Measurements from ENCODE around the gene ZNF831.

ZNF831 gene

DNA sequence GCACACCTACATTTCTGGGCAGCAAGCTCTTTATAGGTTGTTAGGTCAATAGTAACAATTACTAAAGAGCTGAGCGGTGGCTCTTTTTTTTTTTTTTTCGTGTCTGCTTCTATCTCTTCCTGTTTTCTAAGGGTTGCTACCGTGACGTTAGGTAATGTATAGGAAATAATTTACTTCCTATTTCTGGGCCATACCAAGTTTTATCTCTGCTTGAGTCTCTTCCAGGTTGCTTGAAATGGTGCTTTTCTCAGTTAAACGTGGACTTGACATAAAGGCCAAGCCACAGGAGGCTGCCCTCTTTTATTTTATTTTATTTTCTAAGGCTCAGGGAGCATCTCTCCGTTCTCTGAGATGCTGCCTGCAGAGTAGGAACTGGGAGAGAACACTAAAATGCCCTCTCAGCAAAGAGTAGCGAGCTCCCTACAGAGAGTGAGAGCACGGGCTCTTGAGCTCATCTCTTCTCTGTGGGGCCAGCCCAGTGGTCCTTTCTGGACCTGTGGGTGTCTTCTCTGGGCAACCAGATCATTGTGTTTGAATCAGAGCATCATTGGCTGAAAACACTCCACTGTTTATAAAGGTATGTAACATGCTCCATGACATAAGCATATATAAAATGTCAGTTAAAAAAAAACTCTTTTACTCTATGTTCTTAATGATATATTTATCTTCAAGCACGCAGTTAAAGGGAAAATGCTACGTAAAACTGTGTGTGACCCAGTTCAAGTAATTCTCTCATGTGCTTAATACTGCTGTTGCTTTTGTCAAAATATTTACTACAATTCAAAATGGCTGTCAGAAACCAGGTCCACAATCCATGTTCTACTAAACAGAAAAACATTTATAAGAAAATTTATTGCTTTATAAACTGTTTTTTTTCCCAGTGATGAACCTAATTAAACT lies at the start of gene ZNF831:
TSS of gene ZNF831 (plus strand) at position 191 of the 900 bp plus-strand sequence. CDS start 27,199 bp downstream, outside the sequence.
- peaks cover 4% of the 10 kb centered on the region for H3K4me1 ChIP-seq (ENCODE audit: control insufficient read depth, insufficient read depth, low read length)
- no peak within 1 kb of the TSS for H3K27ac ChIP-seq (ENCODE audit: low read length)
- no peaks in the 10 kb centered on the region for H3K36me3 ChIP-seq (ENCODE audit: control insufficient read depth in 2 of 2, insufficient read depth in 2 of 2, low read length in 2 of 2)
- H3K9me3 ChIP-seq (ENCODE audit: control insufficient read depth in 2 of 2, low read length in 2 of 2), result no peaks in the 10 kb centered on the region
- H3K9ac ChIP-seq (ENCODE audit: low read length in 2 of 2), result no peak within 1 kb of the TSS
- H3K27me3 ChIP-seq (ENCODE audit: control insufficient read depth in 1 of 2, insufficient read depth in 2 of 2, low read length in 2 of 2), result peaks cover 4 to 5% of the 10 kb centered on the region in 2 donors
- no peak within 1 kb of the TSS for H3K4me3 ChIP-seq (ENCODE audit: low read length in 2 of 2)

DNA sequence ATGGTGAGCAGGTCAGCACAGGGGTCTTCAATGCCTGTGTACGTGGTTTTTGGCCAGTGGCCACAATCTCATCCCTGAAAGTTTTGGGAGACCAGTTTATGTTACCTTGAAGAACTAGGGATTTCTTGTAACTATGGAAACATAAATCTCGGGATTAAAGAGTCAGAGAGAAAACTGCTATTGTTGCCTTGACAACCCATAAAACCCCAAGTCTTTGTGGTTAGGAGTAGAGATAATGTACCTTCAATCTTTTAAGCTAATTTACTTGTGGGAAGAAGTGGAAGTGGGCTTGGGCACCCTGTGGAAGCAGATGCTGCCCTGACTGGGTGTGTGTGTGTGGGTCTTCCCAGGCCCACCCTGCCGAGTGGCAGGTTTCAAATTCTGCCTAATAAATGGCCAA lies 46.1 kb upstream of the ZNF831 start:
- H3K4me1 ChIP-seq (ENCODE audit: control insufficient read depth, insufficient read depth, low read length), result no peaks in the 10 kb centered on the region
- peaks cover 0 to 6% of the 10 kb centered on the region in 2 donors for H3K27me3 ChIP-seq (ENCODE audit: control insufficient read depth in 1 of 2, insufficient read depth in 2 of 2, low read length in 2 of 2)

DNA sequence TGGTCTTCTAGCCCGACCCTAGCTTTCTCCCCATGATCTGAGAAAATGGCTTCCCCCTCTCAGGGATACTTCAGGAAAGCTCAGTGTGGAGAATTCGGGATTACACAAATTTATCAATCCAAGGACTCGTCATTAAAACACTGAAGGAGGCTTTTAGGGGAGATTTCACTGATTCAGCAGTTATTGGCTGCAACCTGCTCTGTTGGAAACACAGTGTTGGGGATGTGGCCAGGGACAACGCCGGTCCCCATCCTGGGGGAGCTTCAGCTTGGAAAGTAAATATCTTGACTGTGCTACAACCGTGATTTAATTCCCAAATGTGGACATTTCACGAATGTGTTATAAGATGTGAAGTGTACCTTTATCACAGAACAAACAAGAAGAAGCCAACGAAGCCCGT lies 44.8 kb upstream of the ZNF831 start:
- Histone ChIP-seq H3K9ac (ENCODE audit: low read length in 2 of 2) (no peak overlapping the region), H3K27me3 (ENCODE audit: control insufficient read depth in 1 of 2, insufficient read depth in 2 of 2, low read length in 2 of 2) (peaks cover 0 to 6% of the 10 kb centered on the region in 2 donors), H3K9me3 (ENCODE audit: control insufficient read depth in 2 of 2, low read length in 2 of 2) (peaks cover 0 to 8% of the 10 kb centered on the region in 2 donors), H3K4me1 (ENCODE audit: control insufficient read depth, insufficient read depth, low read length) (no peaks in the 10 kb centered on the region), H3K36me3 (ENCODE audit: control insufficient read depth in 2 of 2, insufficient read depth in 2 of 2, low read length in 2 of 2) (no peaks in the 10 kb centered on the region), H3K4me3 (ENCODE audit: low read length in 2 of 2) (no peak overlapping the region), H3K27ac (ENCODE audit: low read length) (no peak overlapping the region)

More for the DNA sequence above, 46.1 kb upstream of the ZNF831 start:
- Histone ChIP-seq H3K9me3 (ENCODE audit: control insufficient read depth in 2 of 2, low read length in 2 of 2) (peaks cover 0 to 9% of the 10 kb centered on the region in 2 donors), H3K36me3 (ENCODE audit: control insufficient read depth in 2 of 2, insufficient read depth in 2 of 2, low read length in 2 of 2) (no peaks in the 10 kb centered on the region), H3K4me3 (ENCODE audit: low read length in 2 of 2) (no peak overlapping the region), H3K9ac (ENCODE audit: low read length in 2 of 2) (no peak overlapping the region), H3K27ac (ENCODE audit: low read length) (no peak overlapping the region)

DNA sequence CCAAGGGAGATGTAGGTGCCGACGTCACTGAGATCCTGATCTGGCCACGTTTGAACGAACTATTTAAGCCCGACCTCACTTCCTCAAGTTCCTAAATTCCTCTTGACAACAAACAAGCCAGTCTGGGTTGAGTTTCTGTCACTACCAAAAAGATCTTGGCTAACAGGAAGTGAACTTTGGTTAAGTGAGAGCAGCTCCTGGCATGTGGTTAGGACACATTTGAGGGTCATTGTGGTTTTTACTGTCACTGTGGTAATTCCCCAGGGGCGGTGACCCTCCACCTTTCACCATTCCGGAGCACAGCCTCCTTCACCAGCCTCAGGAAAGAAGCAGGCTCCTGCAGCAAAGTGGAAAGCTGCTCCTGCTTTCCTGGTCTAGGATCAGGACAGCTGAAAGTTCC lies 43.1 kb upstream of the ZNF831 start:
- Histone ChIP-seq H3K9me3 (ENCODE audit: control insufficient read depth in 2 of 2, low read length in 2 of 2) (peaks cover 0 to 8% of the 10 kb centered on the region in 2 donors), H3K4me1 (ENCODE audit: control insufficient read depth, insufficient read depth, low read length) (no peaks in the 10 kb centered on the region), H3K27ac (ENCODE audit: low read length) (no peak overlapping the region), H3K36me3 (ENCODE audit: control insufficient read depth in 2 of 2, insufficient read depth in 2 of 2, low read length in 2 of 2) (no peaks in the 10 kb centered on the region), H3K4me3 (ENCODE audit: low read length in 2 of 2) (no peak overlapping the region), H3K27me3 (ENCODE audit: control insufficient read depth in 1 of 2, insufficient read depth in 2 of 2, low read length in 2 of 2) (peaks cover 0 to 6% of the 10 kb centered on the region in 2 donors), H3K9ac (ENCODE audit: low read length in 2 of 2) (no peak overlapping the region)

DNA sequence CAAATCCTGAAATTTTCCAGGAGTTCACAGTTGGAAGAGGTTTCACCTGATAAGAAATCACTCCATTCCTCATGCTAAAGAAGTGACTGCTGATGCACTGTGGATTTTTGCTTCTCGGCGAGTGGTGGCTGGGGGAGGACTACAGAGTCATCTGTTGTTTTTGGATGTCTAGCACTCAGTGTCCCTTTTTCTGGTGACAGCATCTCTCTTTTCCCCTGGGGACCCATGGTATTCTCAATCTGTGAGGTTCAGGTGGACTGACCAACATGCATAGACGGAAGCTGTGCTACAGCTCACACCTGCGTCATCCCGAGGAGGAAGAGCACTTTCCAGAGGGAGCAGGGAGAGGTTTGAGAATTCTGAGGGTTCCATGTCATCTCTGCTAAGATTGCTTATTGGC lies 42.7 kb upstream of the ZNF831 start:
- H3K4me3 ChIP-seq (ENCODE audit: low read length in 2 of 2), result no peak overlapping the region
- no peaks in the 10 kb centered on the region for H3K4me1 ChIP-seq (ENCODE audit: control insufficient read depth, insufficient read depth, low read length)
- H3K27ac ChIP-seq (ENCODE audit: low read length), result no peak overlapping the region
- H3K36me3 ChIP-seq (ENCODE audit: control insufficient read depth in 2 of 2, insufficient read depth in 2 of 2, low read length in 2 of 2), result no peaks in the 10 kb centered on the region
- H3K9me3 ChIP-seq (ENCODE audit: control insufficient read depth in 2 of 2, low read length in 2 of 2), result peaks cover 0 to 8% of the 10 kb centered on the region in 2 donors
- H3K27me3 ChIP-seq (ENCODE audit: control insufficient read depth in 1 of 2, insufficient read depth in 2 of 2, low read length in 2 of 2), result peaks cover 0 to 6% of the 10 kb centered on the region in 2 donors
- H3K9ac ChIP-seq (ENCODE audit: low read length in 2 of 2), result no peak overlapping the region

DNA sequence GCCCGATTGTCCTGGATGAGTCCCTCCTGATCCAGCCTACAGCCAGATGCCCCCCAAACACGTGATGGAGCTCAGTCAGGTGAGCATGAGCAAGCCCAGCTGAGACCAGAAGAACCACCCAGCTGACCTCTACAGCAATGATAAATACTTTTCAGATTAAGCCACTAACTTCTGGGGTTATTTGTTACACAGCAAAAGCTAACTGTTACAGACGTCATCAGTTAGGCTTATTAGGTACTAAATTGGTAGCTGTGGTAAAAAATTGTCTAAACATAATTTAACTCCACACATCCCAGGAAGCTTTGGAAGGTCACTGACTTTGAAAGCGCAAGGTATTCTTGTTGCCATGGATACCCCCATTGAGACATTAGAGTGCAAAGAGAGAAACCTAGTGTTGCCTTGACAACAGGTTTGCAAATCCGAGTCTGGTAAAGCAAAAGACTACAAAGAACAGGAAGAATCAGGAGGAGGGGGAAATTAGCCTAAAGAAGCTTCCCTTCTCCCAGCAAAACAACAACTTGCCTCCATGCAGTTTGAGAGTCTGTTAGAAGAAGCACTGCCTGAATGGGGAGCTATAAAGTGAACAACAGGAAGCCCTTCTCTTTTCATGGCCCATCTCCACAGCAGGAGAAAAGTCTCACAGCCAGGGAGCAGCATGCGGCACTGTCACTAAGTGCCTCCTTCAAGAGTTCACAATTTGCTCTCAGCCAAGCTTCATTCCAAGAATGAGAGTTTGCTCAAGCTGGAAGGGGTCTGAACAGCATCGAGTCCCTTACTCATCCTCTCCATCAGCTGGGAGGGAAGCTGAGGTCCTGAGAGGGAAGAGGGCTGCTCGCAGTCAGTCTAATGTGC lies 41.7 kb upstream of the ZNF831 start:
- Histone ChIP-seq H3K4me3 (ENCODE audit: low read length in 2 of 2) (no peak overlapping the region), H3K27ac (ENCODE audit: low read length) (no peak overlapping the region), H3K27me3 (ENCODE audit: control insufficient read depth in 1 of 2, insufficient read depth in 2 of 2, low read length in 2 of 2) (peaks cover 0 to 6% of the 10 kb centered on the region in 2 donors), H3K36me3 (ENCODE audit: control insufficient read depth in 2 of 2, insufficient read depth in 2 of 2, low read length in 2 of 2) (no peaks in the 10 kb centered on the region), H3K9ac (ENCODE audit: low read length in 2 of 2) (no peak overlapping the region), H3K9me3 (ENCODE audit: control insufficient read depth in 2 of 2, low read length in 2 of 2) (peaks cover 0 to 8% of the 10 kb centered on the region in 2 donors), H3K4me1 (ENCODE audit: control insufficient read depth, insufficient read depth, low read length) (no peaks in the 10 kb centered on the region)

DNA sequence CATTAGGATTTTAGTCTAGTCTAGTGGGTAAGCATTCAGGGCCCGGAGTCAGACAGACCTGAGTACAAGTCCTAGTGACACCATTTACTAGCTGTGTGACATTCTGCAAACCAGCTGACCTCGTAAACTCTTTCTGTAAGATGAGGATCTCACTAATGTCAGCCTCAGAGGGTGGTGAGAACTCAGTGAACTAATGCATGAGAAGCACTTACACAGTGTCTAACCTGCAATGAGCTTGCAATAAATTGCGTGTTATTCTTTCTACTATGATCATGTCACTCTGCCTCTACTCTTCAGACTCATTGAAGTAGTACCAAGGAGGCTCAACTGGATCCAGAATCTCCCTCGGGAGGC lies 41.1 kb upstream of the ZNF831 start:
- no peaks in the 10 kb centered on the region for H3K4me1 ChIP-seq (ENCODE audit: control insufficient read depth, insufficient read depth, low read length)
- no peak overlapping the region for H3K27ac ChIP-seq (ENCODE audit: low read length)
- H3K9me3 ChIP-seq (ENCODE audit: control insufficient read depth in 2 of 2, low read length in 2 of 2), result peaks cover 0 to 8% of the 10 kb centered on the region in 2 donors
- no peaks in the 10 kb centered on the region for H3K36me3 ChIP-seq (ENCODE audit: control insufficient read depth in 2 of 2, insufficient read depth in 2 of 2, low read length in 2 of 2)
- H3K27me3 ChIP-seq (ENCODE audit: control insufficient read depth in 1 of 2, insufficient read depth in 2 of 2, low read length in 2 of 2), result peaks cover 0 to 6% of the 10 kb centered on the region in 2 donors
- no peak overlapping the region for H3K4me3 ChIP-seq (ENCODE audit: low read length in 2 of 2)
- H3K9ac ChIP-seq (ENCODE audit: low read length in 2 of 2), result no peak overlapping the region

DNA sequence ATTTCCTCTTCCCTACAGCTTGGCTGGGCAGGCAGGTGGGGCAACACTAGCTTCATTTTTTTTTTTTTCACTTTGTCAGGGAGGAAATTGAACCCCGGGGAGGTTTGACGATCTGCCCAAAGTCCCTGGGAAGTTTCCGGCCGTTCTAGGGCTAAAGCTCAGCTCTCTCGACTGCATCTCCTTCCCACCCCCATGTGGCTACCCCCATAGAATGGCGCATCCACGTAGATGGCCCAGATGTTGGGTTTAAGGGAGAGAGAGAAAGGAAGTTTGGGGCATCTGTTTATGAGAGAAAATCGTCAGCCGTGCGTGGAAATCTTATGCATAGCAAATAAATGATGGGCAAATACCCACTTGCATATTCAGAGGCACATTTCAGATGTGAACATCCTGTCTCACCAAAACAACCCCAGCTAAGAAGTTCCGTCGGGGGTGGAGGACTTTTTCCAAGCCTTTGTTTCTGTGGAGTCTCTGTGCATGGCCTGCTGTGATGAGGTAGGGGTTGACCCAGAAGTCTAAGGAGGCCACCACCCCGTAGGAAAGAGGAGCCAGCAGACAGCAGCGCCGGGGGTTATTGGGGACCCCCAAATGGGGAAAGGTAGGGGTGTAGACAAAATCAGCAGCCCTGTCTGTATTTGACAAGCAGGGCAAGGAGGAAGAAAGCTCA lies 40.5 kb upstream of the ZNF831 start:
- Histone ChIP-seq H3K9me3 (ENCODE audit: control insufficient read depth in 2 of 2, low read length in 2 of 2) (peaks cover 0 to 8% of the 10 kb centered on the region in 2 donors), H3K4me1 (ENCODE audit: control insufficient read depth, insufficient read depth, low read length) (no peaks in the 10 kb centered on the region), H3K36me3 (ENCODE audit: control insufficient read depth in 2 of 2, insufficient read depth in 2 of 2, low read length in 2 of 2) (no peaks in the 10 kb centered on the region), H3K4me3 (ENCODE audit: low read length in 2 of 2) (no peak overlapping the region), H3K27me3 (ENCODE audit: control insufficient read depth in 1 of 2, insufficient read depth in 2 of 2, low read length in 2 of 2) (peaks cover 0 to 6% of the 10 kb centered on the region in 2 donors), H3K9ac (ENCODE audit: low read length in 2 of 2) (no peak overlapping the region), H3K27ac (ENCODE audit: low read length) (no peak overlapping the region)

DNA sequence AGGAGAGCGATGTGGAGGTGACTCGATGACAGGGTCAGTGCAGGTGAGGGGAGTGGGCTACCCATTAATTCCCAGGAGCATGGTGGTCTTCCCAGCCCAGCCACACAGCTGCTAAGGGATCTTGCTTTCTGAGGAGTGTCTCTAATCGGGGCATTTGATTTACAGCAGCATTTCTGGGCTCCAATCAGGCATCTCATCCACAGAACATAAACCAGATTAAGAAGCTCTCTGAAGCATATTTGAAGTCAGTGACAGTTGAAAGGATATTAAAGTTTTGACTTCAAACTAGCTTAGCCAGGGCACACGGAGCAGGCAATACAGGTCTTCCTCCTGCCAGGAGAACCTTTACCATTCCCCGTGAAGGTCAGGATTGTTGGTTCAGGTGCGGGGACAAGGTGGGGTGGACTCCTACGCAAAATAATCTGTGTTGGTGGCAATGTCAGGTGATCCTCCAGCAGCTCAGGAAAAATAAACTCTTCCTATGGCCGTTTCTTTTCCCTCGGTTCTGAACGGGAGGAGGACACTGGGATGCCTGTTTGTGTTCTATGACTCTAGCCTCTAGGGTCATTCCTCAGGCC lies 39.9 kb upstream of the ZNF831 start:
- Histone ChIP-seq H3K9ac (ENCODE audit: low read length in 2 of 2) (no peak overlapping the region), H3K4me1 (ENCODE audit: control insufficient read depth, insufficient read depth, low read length) (no peaks in the 10 kb centered on the region), H3K36me3 (ENCODE audit: control insufficient read depth in 2 of 2, insufficient read depth in 2 of 2, low read length in 2 of 2) (no peaks in the 10 kb centered on the region)

More for the DNA sequence above, 39.9 kb upstream of the ZNF831 start:
- no peak overlapping the region for H3K27ac ChIP-seq (ENCODE audit: low read length)
- H3K27me3 ChIP-seq (ENCODE audit: control insufficient read depth in 1 of 2, insufficient read depth in 2 of 2, low read length in 2 of 2), result peaks cover 0 to 6% of the 10 kb centered on the region in 2 donors
- no peak overlapping the region for H3K4me3 ChIP-seq (ENCODE audit: low read length in 2 of 2)
- H3K9me3 ChIP-seq (ENCODE audit: control insufficient read depth in 2 of 2, low read length in 2 of 2), result peaks cover 0 to 8% of the 10 kb centered on the region in 2 donors
